HG03439 (cell line): ENCODE measurements around the gene ST7L.
"Not testable (repeated sequence)": the region's sequence is repeated elsewhere in the genome, so short reads cannot be mapped to it uniquely, and the experiment has no call there.

ENCODE experiments used
- ATAC-seq: cut with Tn5 transposase; IDR thresholded peaks from one replicate; pipeline ENCODE4 v1.9.1; 2021; ENCODE audit warnings: mild to moderate bottlenecking, moderate library complexity; ENCODE audit not compliant: unreplicated experiment

ST7L gene

GRCh38 chr1:112501810-112502641 is 116.9 kb downstream of the ST7L start:
- no peak for ATAC-seq

- no peak for ATAC-seq
Observed at GRCh38 chr1:112496290-112496689, 122.7 kb downstream of the ST7L start.

GRCh38 chr1:112493351-112493750 is 125.6 kb downstream of the ST7L start:
- ATAC-seq: no peak

- ATAC-seq: no peak
Observed at GRCh38 chr1:112492076-112492475, 126.9 kb downstream of the ST7L start.

- no peak for ATAC-seq
Observed at GRCh38 chr1:112488141-112488540, 130.8 kb downstream of the ST7L start.

- not testable (repeated sequence) for ATAC-seq
Observed at GRCh38 chr1:112487686-112488085, 131.3 kb downstream of the ST7L start.

- not testable (repeated sequence) for ATAC-seq
Observed at GRCh38 chr1:112486063-112486462, 132.9 kb downstream of the ST7L start.

- no peak for ATAC-seq
Observed at GRCh38 chr1:112478314-112478713, 140.6 kb downstream of the ST7L start.

GRCh38 chr1:112477550-112477949 is 141.4 kb downstream of the ST7L start:
- no peak for ATAC-seq
